Neural progenitor cell (in vitro differentiated cells): ENCODE data around the gene OR4L1. TPM values are rescaled to one million over a fixed set of nuclear protein-coding genes. Genes with fewer than 3 reads are reported as not detected.

Source experiments
- DNase-seq: peaks from one replicate; pipeline ENCODE4 v3.0.0-alpha.2; 2016; ENCODE audit warnings: low spot score
- H2AFZ ChIP-seq: fragments of 200-600 bp; sonication (generic); replicated peaks from 2 replicates; pipeline ENCODE4 v1.6.1; 2016; ENCODE audit warnings: antibody characterized with exemption
- H3F3A ChIP-seq: fragments of 200-600 bp; sonication (generic); 2 replicates; pipeline ENCODE4 v1.6.1; 2016; ENCODE audit warnings: antibody characterized with exemption, low read depth
- H3K27ac ChIP-seq: fragments of 200-600 bp; sonication (generic); 2 replicates; pipeline ENCODE4 v1.5.1; 2016; ENCODE audit warnings: mild to moderate bottlenecking
- H3K27me3 ChIP-seq: fragments of 200-600 bp; sonication (generic); 2 replicates; pipeline ENCODE4 v1.6.1; 2016; ENCODE audit warnings: mild to moderate bottlenecking, moderate library complexity
- H3K36me3 ChIP-seq: fragments of 200-600 bp; sonication (generic); 2 replicates; pipeline ENCODE4 v1.5.1; 2016
- H3K4me1 ChIP-seq: fragments of 200-600 bp; sonication (generic); 2 replicates; pipeline ENCODE4 v1.6.1; 2016; ENCODE audit warnings: mixed run types
- H3K4me2 ChIP-seq: fragments of 200-600 bp; sonication (generic); 2 replicates; pipeline ENCODE4 v1.6.1; 2016
- H3K4me3 ChIP-seq: fragments of 200-600 bp; sonication (generic); 2 replicates; pipeline ENCODE4 v1.5.1; 2016
- H3K79me2 ChIP-seq: fragments of 200-600 bp; sonication (generic); 2 replicates; pipeline ENCODE4 v1.6.1; 2016; ENCODE audit warnings: low read depth
- H3K9ac ChIP-seq: fragments of 200-600 bp; sonication (generic); 2 replicates; pipeline ENCODE4 v1.6.1; 2016
- H3K9me3 ChIP-seq: fragments of 200-600 bp; sonication (generic); 2 replicates; pipeline ENCODE4 v1.5.1; 2016; ENCODE audit warnings: low read depth
- H4K20me1 ChIP-seq: fragments of 200-600 bp; sonication (generic); 2 replicates; pipeline ENCODE4 v1.6.1; 2016; ENCODE audit warnings: low read depth
- H3K27ac Mint-ChIP-seq: 3 replicates; pipeline ENCODE4 v1.8.0; 2021; ENCODE audit warnings: mixed read lengths
- H3K27me3 Mint-ChIP-seq: 2 replicates; pipeline ENCODE4 v1.8.0; 2022; ENCODE audit warnings: low read depth, mild to moderate bottlenecking, inconsistent platforms, moderate library complexity, mixed read lengths; ENCODE audit not compliant: insufficient read depth
- H3K36me3 Mint-ChIP-seq: 3 replicates; pipeline ENCODE4 v1.8.0; 2021; ENCODE audit warnings: mixed read lengths
- H3K4me1 Mint-ChIP-seq: 3 replicates; pipeline ENCODE4 v1.8.0; 2021; ENCODE audit warnings: mixed read lengths
- H3K4me3 Mint-ChIP-seq: 3 replicates; pipeline ENCODE4 v1.8.0; 2021; ENCODE audit warnings: mild to moderate bottlenecking, moderate library complexity, mixed read lengths
- H3K9me3 Mint-ChIP-seq: 3 replicates; pipeline ENCODE4 v1.8.0; 2020; ENCODE audit warnings: mixed read lengths
- EZH2 ChIP-seq: fragments of 200-600 bp; sonication (generic); IDR thresholded peaks from 2 replicates; pipeline ENCODE4 v1.6.1; 2017; ENCODE audit warnings: antibody characterized with exemption, mild to moderate bottlenecking, moderate library complexity
- EZH2phosphoT487 ChIP-seq: fragments of 200-600 bp; sonication (generic); IDR thresholded peaks from 2 replicates; pipeline ENCODE4 v1.6.1; 2017; ENCODE audit warnings: antibody characterized with exemption
- small RNA-seq: library from RNA; depleted of rRNA; stranded (forward); fragments of <200 nt; gene quantifications from one replicate; pipeline ENCODE3, GENCODE V24; 2015
- total RNA-seq: library from RNA; depleted of rRNA; stranded (reverse); fragments of >200 nt; gene quantifications from 2 replicates; pipeline ENCODE4 v1.2.3, GENCODE V29; 2015; ENCODE audit warnings: low replicate concordance
- TF ChIP-seq, protein P1 (sequence below): fragments of 200-600 bp; sonication (generic); IDR thresholded peaks from 2 replicates; pipeline ENCODE4 v1.5.1; 2017; ENCODE audit warnings: antibody characterized with exemption, mild to moderate bottlenecking

The OR4L1 gene
- total RNA-seq, 1 donor from 2014 or later = not detected

DNA sequence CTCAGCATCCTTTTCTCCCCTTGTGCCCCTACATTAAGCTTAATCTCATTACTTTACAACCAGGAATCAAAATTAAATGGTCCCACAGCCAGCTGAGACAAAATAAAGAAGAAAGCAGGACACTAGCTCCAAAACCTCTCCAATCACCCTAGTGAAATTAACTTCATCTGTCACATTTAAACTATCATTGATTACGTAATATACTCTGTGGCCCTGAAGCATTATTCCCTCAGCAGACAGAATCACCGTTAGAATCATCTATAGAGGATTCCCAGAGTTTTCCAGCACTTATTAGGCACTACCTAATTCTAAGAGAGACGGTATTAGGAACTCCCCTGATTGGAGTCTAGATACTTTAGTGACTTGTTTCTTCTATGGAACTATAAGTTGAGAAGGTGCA lies 50.6 kb downstream of the OR4L1 start, which contains the start of gene OR4K17:
TSS of gene OR4K17 (plus strand) at position 302 of the 400 bp plus-strand sequence. CDS start 6,761 bp downstream, outside the sequence.
- Histone ChIP-seq H3K36me3 (no peaks in the 10 kb centered on the region), H3F3A (no peaks in the 10 kb centered on the region), H3K9me3 (peaks cover 28% of the 10 kb centered on the region), H3K9ac (no peak within 1 kb of the TSS), H3K4me2 (no peak within 1 kb of the TSS), H3K27ac (no peak within 1 kb of the TSS), H3K79me2 (no peaks in the 10 kb centered on the region), H3K4me1 (no peaks in the 10 kb centered on the region), H4K20me1 (no peaks in the 10 kb centered on the region), H2AFZ (no peak within 1 kb of the TSS), H3K27me3 (no peaks in the 10 kb centered on the region), H3K4me3 (no peak within 1 kb of the TSS)
- Mint-ChIP-seq H3K9me3 (peaks cover 13% of the 10 kb centered on the region), H3K4me1 (no peaks in the 10 kb centered on the region), H3K27me3 (peaks cover 2% of the 10 kb centered on the region), H3K36me3 (no peaks in the 10 kb centered on the region), H3K27ac (no peak within 1 kb of the TSS), H3K4me3 (no peak within 1 kb of the TSS)
- no peak for DNase-seq
- TF ChIP-seq, protein P1, sequence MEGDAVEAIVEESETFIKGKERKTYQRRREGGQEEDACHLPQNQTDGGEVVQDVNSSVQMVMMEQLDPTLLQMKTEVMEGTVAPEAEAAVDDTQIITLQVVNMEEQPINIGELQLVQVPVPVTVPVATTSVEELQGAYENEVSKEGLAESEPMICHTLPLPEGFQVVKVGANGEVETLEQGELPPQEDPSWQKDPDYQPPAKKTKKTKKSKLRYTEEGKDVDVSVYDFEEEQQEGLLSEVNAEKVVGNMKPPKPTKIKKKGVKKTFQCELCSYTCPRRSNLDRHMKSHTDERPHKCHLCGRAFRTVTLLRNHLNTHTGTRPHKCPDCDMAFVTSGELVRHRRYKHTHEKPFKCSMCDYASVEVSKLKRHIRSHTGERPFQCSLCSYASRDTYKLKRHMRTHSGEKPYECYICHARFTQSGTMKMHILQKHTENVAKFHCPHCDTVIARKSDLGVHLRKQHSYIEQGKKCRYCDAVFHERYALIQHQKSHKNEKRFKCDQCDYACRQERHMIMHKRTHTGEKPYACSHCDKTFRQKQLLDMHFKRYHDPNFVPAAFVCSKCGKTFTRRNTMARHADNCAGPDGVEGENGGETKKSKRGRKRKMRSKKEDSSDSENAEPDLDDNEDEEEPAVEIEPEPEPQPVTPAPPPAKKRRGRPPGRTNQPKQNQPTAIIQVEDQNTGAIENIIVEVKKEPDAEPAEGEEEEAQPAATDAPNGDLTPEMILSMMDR = no peak
- no peak for TF ChIP-seq EZH2phosphoT487
- TF ChIP-seq EZH2 = no peak

Small RNAs within 50 kb of the gene (small RNA-seq; reads per million reads assigned to genes)
- not detected for gene RNA5SP380

Other genes starting within 250 kb of the OR4L1 start
- not detected in 2 replicates for gene OR4K2, start 184.9 kb upstream of the OR4L1 start, total RNA-seq
- not detected in 2 replicates for gene OR4K5, start 139.4 kb upstream of the OR4L1 start, total RNA-seq
- gene OR4K1, start 129.1 kb upstream of the OR4L1 start, total RNA-seq = not detected in 2 replicates
- not detected in 2 replicates for gene OR4K15, start 84.5 kb upstream of the OR4L1 start, total RNA-seq
- not detected in 2 replicates for gene OR4Q2, start 57.9 kb upstream of the OR4L1 start, total RNA-seq
- gene OR4K14, start 40.7 kb upstream of the OR4L1 start, total RNA-seq = not detected in 2 replicates
- not detected in 2 replicates for gene OR4K13, start 24.0 kb upstream of the OR4L1 start, total RNA-seq
- gene OR4K17, start 50.7 kb downstream of the OR4L1 start, total RNA-seq = not detected in 2 replicates
- gene OR4N5, start 78.8 kb downstream of the OR4L1 start, total RNA-seq = not detected in 2 replicates
- gene OR11G2, start 130.9 kb downstream of the OR4L1 start, total RNA-seq = not detected in 2 replicates
- not detected in 2 replicates for gene OR11H6, start 163.7 kb downstream of the OR4L1 start, total RNA-seq
- not detected in 2 replicates for gene OR11H7, start 168.9 kb downstream of the OR4L1 start, total RNA-seq
- not detected in 2 replicates for gene OR11H4, start 179.2 kb downstream of the OR4L1 start, total RNA-seq
- gene TTC5, start 245.9 kb downstream of the OR4L1 start, total RNA-seq = 15.1 and 15.3 TPM in 2 replicates